Testis (tissue), 3 donors: ENCODE data around the gene SLC17A6. TPM values are rescaled to one million over a fixed set of nuclear protein-coding genes. Genes with fewer than 3 reads are reported as not detected.

Experiments
- DNase-seq: peaks from one replicate; pipeline ENCODE4 v3.0.0-alpha.2; 2019
- H3K27ac ChIP-seq, 2 donors: fragments of 200-600 bp; sonication (generic); one replicate each; pipeline ENCODE4 v1.5.1; 2019
- H3K27me3 ChIP-seq: fragments of 200-600 bp; sonication (generic); one replicate; pipeline ENCODE4 v1.5.1; 2019
- H3K36me3 ChIP-seq: fragments of 200-600 bp; sonication (generic); one replicate; pipeline ENCODE4 v1.5.1; 2017; ENCODE audit warnings: low read depth; ENCODE audit errors: missing control alignments
- H3K4me1 ChIP-seq: fragments of 200-600 bp; sonication (generic); one replicate; pipeline ENCODE4 v1.5.1; 2019
- H3K4me3 ChIP-seq, 2 donors: fragments of 200-600 bp; sonication (generic); one replicate each; pipeline ENCODE4 v1.5.1; 2017 to 2019
- H3K9me3 ChIP-seq: fragments of 200-600 bp; sonication (generic); one replicate; pipeline ENCODE4 v1.5.1; 2017
- CTCF ChIP-seq, 3 experiments: fragments of 450-650 bp in 2 of 3; fragments of 200-600 bp in 1 of 3; sonication (generic) in 1 of 3; IDR thresholded peaks; one replicate each; pipeline ENCODE4 v1.5.1; 2016 to 2019; ENCODE audit warnings: antibody characterized with exemption in 3 of 3, mild to moderate bottlenecking in 2 of 3, moderate library complexity in 1 of 3
- POLR2A ChIP-seq: fragments of 450-650 bp; IDR thresholded peaks from one replicate; pipeline ENCODE4 v1.6.1; 2017; ENCODE audit warnings: antibody characterized with exemption, mild to moderate bottlenecking, moderate library complexity
- WGBS, 2 donors: methylation state at CpG; one replicate each; pipeline ENCODE4 v1.1.5; 2018; 5-methylcytosine and 5-hydroxymethylcytosine counted together
- intact Hi-C: fragments of 100-400 bp; cut with DNase I; formaldehyde crosslinking; loops from one replicate; pipeline ENCODE4 v1.15.1; 2023; ENCODE audit warnings: low total_unique reads
- polyA plus RNA-seq: library from polyadenylated mRNA; stranded (reverse); fragments of 350-450 nt; fragmentation: Illumina TruSeq; extraction: RNeasy Lipid Tissue Mini Kit (QIAGEN cat#74804); gene quantifications from one replicate; pipeline ENCODE4 v1.2.3, GENCODE V29; 2014; ENCODE audit warnings: low read depth, low replicate concordance; ENCODE audit not compliant: insufficient read depth
- total RNA-seq, 2 donors: library from RNA; depleted of rRNA; stranded (reverse); fragments of >200 nt; gene quantifications; one replicate each; pipeline ENCODE4 v1.2.3, GENCODE V29; 2016

The SLC17A6 gene
- total and polyA plus RNA-seq, 3 donors from 2014 or later = 0.08 TPM; not detected in 2

GRCh38 chr11:22371160-22371559, 33.0 kb downstream of the SLC17A6 start:
- TF ChIP-seq POLR2A (no peak), CTCF (IDR thresholded peaks at IDR 0.05) (no peak)
- Histone ChIP-seq H3K27me3 (no peaks in the 10 kb centered on the region), H3K4me1 (no peaks in the 10 kb centered on the region), H3K36me3 (no peaks in the 10 kb centered on the region), H3K4me3 (no peak overlapping the region), H3K27ac (no peak overlapping the region), H3K9me3 (no peaks in the 10 kb centered on the region)
- intact Hi-C loops = no loop called here
- DNase-seq = no peak
- 52 to 57% methylated on average over 3 of the region's 3 CpGs for WGBS, 2 donors

GRCh38 chr11:22387126-22387525, 48.9 kb downstream of the SLC17A6 start:
- 57 to 85% methylated on average over 1 of the region's 1 CpG for WGBS, 2 donors
- Histone ChIP-seq H3K36me3 (no peaks in the 10 kb centered on the region), H3K4me3 (no peak overlapping the region), H3K4me1 (no peaks in the 10 kb centered on the region), H3K27ac (no peak overlapping the region), H3K9me3 (no peaks in the 10 kb centered on the region), H3K27me3 (no peaks in the 10 kb centered on the region)
- no peak for DNase-seq
- intact Hi-C loops = no loop called here
- no peak for TF ChIP-seq CTCF (IDR thresholded peaks at IDR 0.05)
- no peak for TF ChIP-seq POLR2A

- intact Hi-C loops = no loop called here
- TF ChIP-seq CTCF (IDR thresholded peaks at IDR 0.05) (no peak), POLR2A (no peak)
- no peaks in the 10 kb centered on the region for H3K27me3 ChIP-seq
- H3K9me3 ChIP-seq = no peaks in the 10 kb centered on the region
- H3K4me3 ChIP-seq = no peak overlapping the region
- DNase-seq = no peak
- no peak overlapping the region for H3K27ac ChIP-seq
- WGBS, 2 donors = 83 to 92% methylated on average over 6 of the region's 6 CpGs
- H3K4me1 ChIP-seq = no peaks in the 10 kb centered on the region
- H3K36me3 ChIP-seq = no peaks in the 10 kb centered on the region
Measured at GRCh38 chr11:22389526-22390282, 51.5 kb downstream of the SLC17A6 start.

- Histone ChIP-seq H3K27me3 (no peaks in the 10 kb centered on the region), H3K27ac (no peak overlapping the region), H3K4me3 (no peak overlapping the region), H3K9me3 (no peaks in the 10 kb centered on the region), H3K36me3 (no peaks in the 10 kb centered on the region), H3K4me1 (no peaks in the 10 kb centered on the region)
- 62 to 69% methylated on average over 5 of the region's 5 CpGs for WGBS, 2 donors
- no peak for TF ChIP-seq POLR2A
- no peak for TF ChIP-seq CTCF (IDR thresholded peaks at IDR 0.05)
- DNase-seq = no peak
- intact Hi-C loops = no loop called here
Measured at GRCh38 chr11:22390283-22390655, 52.1 kb downstream of the SLC17A6 start.

GRCh38 chr11:22392561-22392960, 54.4 kb downstream of the SLC17A6 start:
- no peak for DNase-seq
- Histone ChIP-seq H3K27ac (no peak overlapping the region), H3K4me3 (no peak overlapping the region), H3K4me1 (no peaks in the 10 kb centered on the region), H3K27me3 (no peaks in the 10 kb centered on the region), H3K9me3 (no peaks in the 10 kb centered on the region), H3K36me3 (no peaks in the 10 kb centered on the region)
- intact Hi-C loops = no loop called here
- TF ChIP-seq CTCF (IDR thresholded peaks at IDR 0.05) = no peak
- no peak for TF ChIP-seq POLR2A
